Karpas-422 (cell line): ENCODE results near the gene NEUROD6. TPM values are rescaled to one million over a fixed set of nuclear protein-coding genes. Genes with fewer than 3 reads are reported as not detected.

Source experiments
- DNase-seq: peaks from one replicate; pipeline ENCODE4 v3.0.0-alpha.2; 2015
- H2AFZ ChIP-seq: fragments of 200-600 bp; sonication (generic); 2 replicates; pipeline ENCODE4 v1.6.1; 2014; ENCODE audit warnings: antibody characterized with exemption, low read length, mixed read lengths
- H3K27ac ChIP-seq: fragments of 200-600 bp; sonication (generic); 2 replicates; pipeline ENCODE4 v1.5.1; 2014; ENCODE audit warnings: mild to moderate bottlenecking, low read length, moderate library complexity
- H3K27me3 ChIP-seq: fragments of 200-600 bp; sonication (generic); 2 replicates; pipeline ENCODE4 v1.6.1; 2014; ENCODE audit warnings: low read length, mixed read lengths
- H3K36me3 ChIP-seq: fragments of 200-600 bp; sonication (generic); 2 replicates; pipeline ENCODE4 v1.6.1; 2014; ENCODE audit warnings: low read length, mixed read lengths; ENCODE audit not compliant: insufficient read depth
- H3K4me1 ChIP-seq: fragments of 200-600 bp; sonication (generic); 2 replicates; pipeline ENCODE4 v1.6.1; 2014; ENCODE audit warnings: mild to moderate bottlenecking, low read length, mixed read lengths
- H3K4me2 ChIP-seq: fragments of 200-600 bp; sonication (generic); 2 replicates; pipeline ENCODE4 v1.6.1; 2014; ENCODE audit warnings: low read length, low read depth, mild to moderate bottlenecking; ENCODE audit not compliant: poor library complexity, severe bottlenecking
- H3K4me3 ChIP-seq: fragments of 200-600 bp; sonication (generic); 2 replicates; pipeline ENCODE4 v1.5.1; 2014; ENCODE audit warnings: mild to moderate bottlenecking, antibody characterized with exemption, low read length, mixed read lengths
- H3K79me2 ChIP-seq: fragments of 200-600 bp; sonication (generic); 2 replicates; pipeline ENCODE4 v1.6.1; 2014; ENCODE audit warnings: mild to moderate bottlenecking, low read length, mixed read lengths
- H3K9ac ChIP-seq: fragments of 200-600 bp; sonication (generic); 2 replicates; pipeline ENCODE4 v1.6.0; 2014; ENCODE audit warnings: low read length
- H3K9me2 ChIP-seq: fragments of 200-600 bp; sonication (generic), shearing (Covaris generic); replicated peaks from 2 replicates; pipeline ENCODE4 v1.6.0; 2014; ENCODE audit warnings: mild to moderate bottlenecking, low read length, moderate library complexity; ENCODE audit not compliant: insufficient read depth
- H3K9me3 ChIP-seq: fragments of 300-700, 200-600 bp; sonication (generic); 2 replicates; pipeline ENCODE4 v1.6.1; 2014; ENCODE audit warnings: low read length, mixed read lengths
- H4K20me1 ChIP-seq: fragments of 200-600 bp; sonication (generic); 2 replicates; pipeline ENCODE4 v1.6.1; 2014; ENCODE audit warnings: mild to moderate bottlenecking, antibody characterized with exemption, low read length, low read depth; ENCODE audit not compliant: insufficient read depth
- total RNA-seq: library from RNA; depleted of rRNA; stranded (reverse); fragments of >200 nt; shearing (Covaris generic); gene quantifications from 2 replicates; pipeline ENCODE4 v1.2.3, GENCODE V29; 2014; ENCODE audit warnings: low replicate concordance

The NEUROD6 gene
- total RNA-seq, 1 experiment from 2014 or later = not detected

DNA sequence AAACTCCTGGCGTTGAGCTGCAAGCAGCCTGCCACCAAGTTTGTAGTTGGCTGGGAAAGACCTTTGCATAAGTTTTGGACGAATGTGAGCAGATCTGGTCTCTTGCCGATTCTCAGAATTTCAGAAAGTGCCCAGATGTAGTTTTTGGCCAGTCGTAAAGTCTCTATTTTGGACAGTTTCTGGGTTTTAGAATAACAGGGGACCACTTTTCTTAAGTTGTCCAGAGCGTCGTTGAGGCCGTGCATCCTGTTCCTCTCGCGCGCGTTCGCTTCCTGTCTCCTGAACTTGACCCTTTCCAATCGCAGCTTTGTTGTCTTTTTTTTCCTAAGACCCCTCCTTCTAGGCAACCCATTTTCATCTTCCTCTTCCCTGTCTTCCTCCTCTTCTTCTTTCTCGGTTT is 1.8 kb downstream of the NEUROD6 start:
- H3K36me3 ChIP-seq = no peaks in the 10 kb centered on the region
- H3K27me3 ChIP-seq = no peaks in the 10 kb centered on the region
- no peak overlapping the region for H3K27ac ChIP-seq
- H3K4me1 ChIP-seq = no peaks in the 10 kb centered on the region
- no peak overlapping the region for H3K4me2 ChIP-seq
- no peak overlapping the region for H3K9ac ChIP-seq
- H3K79me2 ChIP-seq = no peaks in the 10 kb centered on the region
- H3K9me2 ChIP-seq = no peaks in the 10 kb centered on the region
- H2AFZ ChIP-seq = no peak overlapping the region
- no peaks in the 10 kb centered on the region for H4K20me1 ChIP-seq
- no peak for DNase-seq
- H3K9me3 ChIP-seq = no peaks in the 10 kb centered on the region
- H3K4me3 ChIP-seq = no peak overlapping the region

- no peak overlapping the region for H3K4me3 ChIP-seq
- no peaks in the 10 kb centered on the region for H3K27me3 ChIP-seq
- no peak for DNase-seq
- no peaks in the 10 kb centered on the region for H3K4me1 ChIP-seq
- H3K9ac ChIP-seq = no peak overlapping the region
- no peak overlapping the region for H2AFZ ChIP-seq
- H3K9me2 ChIP-seq = no peaks in the 10 kb centered on the region
- no peak overlapping the region for H3K4me2 ChIP-seq
- H4K20me1 ChIP-seq = no peaks in the 10 kb centered on the region
- H3K36me3 ChIP-seq = no peaks in the 10 kb centered on the region
- H3K79me2 ChIP-seq = no peaks in the 10 kb centered on the region
- no peak overlapping the region for H3K27ac ChIP-seq
- H3K9me3 ChIP-seq = no peaks in the 10 kb centered on the region
These were observed 3.4 kb downstream of the NEUROD6 start for GRCh38 chr7:31337002-31337565.

DNA sequence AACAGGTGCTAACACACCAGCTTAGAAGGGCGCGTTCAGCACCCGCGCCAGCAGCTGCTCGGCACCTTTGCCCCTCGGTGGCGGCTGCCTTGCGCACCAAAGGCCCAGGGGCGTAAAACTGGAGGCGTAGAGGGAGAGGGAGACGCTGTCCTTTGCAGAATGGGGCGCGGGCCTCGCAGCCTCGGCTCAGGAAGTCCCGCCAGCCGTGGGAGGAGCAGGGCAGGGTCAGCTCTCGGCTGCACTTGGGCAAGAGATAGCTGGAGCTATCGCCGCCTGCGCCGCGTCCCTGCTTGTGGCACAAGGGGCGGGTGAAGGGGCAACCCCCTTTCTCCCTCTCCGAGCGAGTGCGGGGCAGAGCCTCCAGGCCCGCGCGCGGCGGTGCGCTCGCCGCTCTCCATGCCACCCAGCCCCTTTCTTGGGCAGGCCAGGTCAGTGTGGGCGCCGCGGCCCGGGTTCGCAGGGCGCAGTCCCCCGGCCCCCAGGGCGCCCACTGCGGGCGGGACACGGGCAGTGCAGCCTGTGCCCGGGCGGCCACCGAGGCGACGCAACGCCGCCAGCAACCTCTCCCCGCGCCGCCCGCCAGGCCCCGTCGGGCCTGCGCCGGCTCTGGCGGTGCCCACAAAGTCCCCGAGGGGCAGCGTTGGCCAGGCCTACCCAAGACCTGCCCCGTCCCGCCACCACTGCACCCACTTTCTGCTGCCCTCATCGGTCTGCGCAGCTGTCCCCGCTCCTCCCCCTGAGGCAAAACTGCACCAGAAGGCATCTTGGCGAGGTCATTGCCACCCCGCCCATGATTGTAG is 4.1 kb downstream of the NEUROD6 start:
- no peaks in the 10 kb centered on the region for H3K9me2 ChIP-seq
- H3K27ac ChIP-seq = no peak overlapping the region
- H3K4me2 ChIP-seq = no peak overlapping the region
- no peaks in the 10 kb centered on the region for H4K20me1 ChIP-seq
- H3K9me3 ChIP-seq = no peaks in the 10 kb centered on the region
- no peak overlapping the region for H3K4me3 ChIP-seq
- H2AFZ ChIP-seq = no peak overlapping the region
- no peaks in the 10 kb centered on the region for H3K36me3 ChIP-seq
- H3K27me3 ChIP-seq = no peaks in the 10 kb centered on the region
- no peak for DNase-seq
- H3K9ac ChIP-seq = no peak overlapping the region
- no peaks in the 10 kb centered on the region for H3K4me1 ChIP-seq
- H3K79me2 ChIP-seq = no peaks in the 10 kb centered on the region

DNA sequence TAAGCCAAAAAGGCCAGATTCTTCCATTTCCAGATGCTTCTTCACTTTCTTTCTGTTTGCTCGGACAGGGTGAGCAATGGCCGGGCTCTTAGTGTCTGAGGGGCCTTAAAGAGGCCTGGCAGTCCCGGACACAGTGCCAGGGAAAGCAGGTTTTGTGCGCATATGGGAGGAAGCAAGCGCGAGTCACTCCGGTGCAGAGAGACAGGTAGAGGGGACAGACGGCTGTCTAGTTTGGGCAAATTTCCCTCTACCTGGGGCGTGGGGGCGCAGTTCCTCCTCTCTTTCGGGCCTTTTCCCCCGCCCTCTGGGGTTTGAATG is 4.7 kb downstream of the NEUROD6 start:
- H3K79me2 ChIP-seq = no peaks in the 10 kb centered on the region
- no peak overlapping the region for H3K4me2 ChIP-seq
- H3K36me3 ChIP-seq = no peaks in the 10 kb centered on the region
- no peaks in the 10 kb centered on the region for H4K20me1 ChIP-seq
- no peaks in the 10 kb centered on the region for H3K27me3 ChIP-seq
- H3K4me3 ChIP-seq = no peak overlapping the region
- no peak for DNase-seq
- no peaks in the 10 kb centered on the region for H3K4me1 ChIP-seq
- H2AFZ ChIP-seq = no peak overlapping the region
- H3K9ac ChIP-seq = no peak overlapping the region
- no peaks in the 10 kb centered on the region for H3K9me3 ChIP-seq
- H3K9me2 ChIP-seq = no peaks in the 10 kb centered on the region
- H3K27ac ChIP-seq = no peak overlapping the region

DNA sequence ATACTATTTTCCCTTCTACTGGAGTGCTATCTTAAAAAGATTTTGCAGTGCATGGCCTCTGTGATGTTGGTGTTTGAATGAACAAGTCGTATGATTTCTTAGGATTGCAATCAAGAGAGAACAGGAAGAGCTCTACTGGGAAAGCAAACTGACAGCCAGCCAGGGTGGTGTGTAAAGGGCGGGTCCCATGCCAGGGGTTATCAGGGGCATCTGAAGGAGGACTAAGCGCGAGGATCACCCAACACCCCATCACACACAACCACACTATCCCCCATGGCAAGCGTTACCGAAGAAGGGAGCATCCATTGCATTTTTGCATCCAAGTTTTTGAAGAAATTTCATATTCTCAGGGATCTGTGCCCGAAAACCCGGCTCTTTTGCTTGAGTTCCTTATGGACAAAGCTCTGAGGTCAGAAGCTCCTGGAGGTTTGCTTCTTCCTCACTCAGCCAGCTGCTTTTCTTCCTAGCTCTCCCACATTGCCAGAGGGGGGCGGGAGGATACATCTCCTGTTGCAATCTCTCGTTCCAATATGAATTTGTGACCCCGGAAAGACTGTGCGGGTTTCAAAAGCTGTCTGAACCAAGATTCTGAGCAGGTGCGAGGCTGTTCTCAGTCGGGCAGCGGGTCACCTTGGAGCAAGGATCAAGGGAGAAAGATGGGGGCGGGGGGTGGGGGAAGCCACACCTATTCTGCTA is 5.2 kb downstream of the NEUROD6 start:
- Histone ChIP-seq H3K4me2 (no peak overlapping the region), H3K27me3 (no peaks in the 10 kb centered on the region), H3K9me2 (no peaks in the 10 kb centered on the region), H3K4me3 (no peak overlapping the region), H3K4me1 (no peaks in the 10 kb centered on the region), H3K9me3 (no peaks in the 10 kb centered on the region), H3K9ac (no peak overlapping the region), H3K36me3 (no peaks in the 10 kb centered on the region), H3K79me2 (no peaks in the 10 kb centered on the region), H2AFZ (no peak overlapping the region), H3K27ac (no peak overlapping the region), H4K20me1 (no peaks in the 10 kb centered on the region)
- no peak for DNase-seq

DNA sequence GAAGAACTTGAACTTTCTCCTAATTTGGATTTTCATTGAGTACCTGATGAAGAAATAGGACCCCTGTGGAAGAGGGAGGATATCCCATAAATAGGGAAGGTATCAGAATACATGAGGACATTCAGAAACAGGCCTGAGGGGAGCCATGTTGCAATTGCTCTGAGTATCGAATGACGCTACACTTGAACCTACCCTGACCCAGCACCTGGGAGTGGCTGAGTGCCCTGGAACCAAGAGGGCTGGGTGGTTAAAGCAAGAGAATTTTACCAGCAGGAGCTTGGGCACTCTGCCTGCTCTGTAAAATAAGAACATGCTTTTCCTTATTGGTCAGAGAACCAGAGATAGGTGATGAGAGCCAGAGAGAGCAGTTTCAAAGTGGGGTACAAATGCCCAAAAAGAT is 7.2 kb downstream of the NEUROD6 start:
- Histone ChIP-seq H3K27me3 (no peaks in the 10 kb centered on the region), H4K20me1 (no peaks in the 10 kb centered on the region), H2AFZ (no peak overlapping the region), H3K27ac (no peak overlapping the region), H3K4me3 (no peak overlapping the region), H3K4me1 (no peaks in the 10 kb centered on the region), H3K9ac (no peak overlapping the region), H3K9me2 (no peaks in the 10 kb centered on the region), H3K79me2 (no peaks in the 10 kb centered on the region), H3K9me3 (no peaks in the 10 kb centered on the region), H3K36me3 (no peaks in the 10 kb centered on the region), H3K4me2 (no peak overlapping the region)
- DNase-seq = no peak

DNA sequence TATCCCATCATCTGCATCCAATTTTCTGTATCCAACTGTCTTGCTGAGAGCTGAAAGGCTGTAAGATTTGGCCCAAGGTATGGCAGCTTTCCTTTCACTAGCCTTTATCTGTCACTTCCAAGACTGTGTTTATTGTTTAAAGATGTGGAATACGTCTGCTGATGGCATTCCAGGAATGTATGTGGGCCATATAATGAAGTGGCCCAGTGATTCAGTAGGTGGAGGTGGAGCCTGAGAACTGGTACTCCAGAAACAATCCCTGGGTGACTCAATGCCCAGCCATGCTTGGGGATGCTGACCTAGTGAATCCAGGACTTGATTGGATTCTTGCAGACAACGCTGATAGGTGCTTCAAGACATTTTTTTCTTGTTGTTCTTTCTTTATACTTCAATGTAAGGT is 13.5 kb downstream of the NEUROD6 start:
- H3K27me3 ChIP-seq = no peaks in the 10 kb centered on the region
- no peak overlapping the region for H2AFZ ChIP-seq
- H3K27ac ChIP-seq = no peak overlapping the region
- no peaks in the 10 kb centered on the region for H3K36me3 ChIP-seq
- no peaks in the 10 kb centered on the region for H4K20me1 ChIP-seq
- no peaks in the 10 kb centered on the region for H3K9me2 ChIP-seq
- no peaks in the 10 kb centered on the region for H3K79me2 ChIP-seq
- H3K4me3 ChIP-seq = no peak overlapping the region
- H3K4me2 ChIP-seq = no peak overlapping the region
- no peak for DNase-seq
- H3K9ac ChIP-seq = no peak overlapping the region
- no peaks in the 10 kb centered on the region for H3K9me3 ChIP-seq
- no peaks in the 10 kb centered on the region for H3K4me1 ChIP-seq

- DNase-seq = no peak
- H3K36me3 ChIP-seq = no peaks in the 10 kb centered on the region
- H3K9me3 ChIP-seq = no peaks in the 10 kb centered on the region
- no peak overlapping the region for H2AFZ ChIP-seq
- no peak overlapping the region for H3K27ac ChIP-seq
- H3K9me2 ChIP-seq = no peaks in the 10 kb centered on the region
- H3K9ac ChIP-seq = no peak overlapping the region
- no peaks in the 10 kb centered on the region for H3K27me3 ChIP-seq
- H3K4me1 ChIP-seq = no peaks in the 10 kb centered on the region
- no peaks in the 10 kb centered on the region for H4K20me1 ChIP-seq
- H3K4me2 ChIP-seq = no peak overlapping the region
- no peaks in the 10 kb centered on the region for H3K79me2 ChIP-seq
- H3K4me3 ChIP-seq = no peak overlapping the region
These were observed 14.1 kb downstream of the NEUROD6 start for GRCh38 chr7:31326416-31326815.
